HG02870 (cell line): ENCODE data around the gene PNPLA2.

Source experiments
- ATAC-seq: cut with Tn5 transposase; IDR thresholded peaks from one replicate; pipeline ENCODE4 v1.9.1; 2021; ENCODE audit warnings: mild to moderate bottlenecking, moderate library complexity; ENCODE audit not compliant: unreplicated experiment

The PNPLA2 gene

DNA sequence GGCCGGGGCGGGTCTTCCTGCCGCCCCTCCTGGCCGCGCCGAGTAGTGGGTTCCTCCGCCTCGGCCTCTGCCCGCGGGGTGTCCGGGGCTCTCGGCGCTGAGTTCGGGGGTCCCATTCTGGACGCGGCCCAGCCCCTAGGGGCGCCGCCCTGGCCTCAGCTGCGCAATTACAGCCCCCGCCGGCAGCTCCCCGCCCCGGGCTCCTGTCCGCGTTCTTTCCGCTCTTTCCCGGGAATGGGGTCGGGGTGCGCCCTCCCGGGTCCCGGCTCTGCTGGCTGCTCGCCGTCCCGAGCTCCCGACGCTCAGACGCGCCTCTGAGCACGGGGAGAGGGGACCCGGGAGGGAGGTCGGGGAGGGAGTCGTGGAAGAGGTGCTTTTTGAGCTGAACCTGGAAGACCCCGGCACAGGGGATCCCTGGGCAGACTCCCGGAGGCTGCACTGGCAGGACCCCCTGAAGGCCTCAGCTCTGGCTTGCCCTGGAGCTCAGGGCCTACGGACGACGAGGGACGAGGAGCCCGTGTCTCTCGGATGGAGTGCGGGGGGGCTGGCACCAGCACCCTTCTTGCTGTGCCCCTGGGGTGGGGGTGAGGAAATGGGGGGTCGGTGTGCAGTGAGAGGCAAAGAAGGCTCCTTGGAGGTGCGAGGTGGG lies 24.5 kb downstream of the PNPLA2 start:
- peak; percentile 4 for ATAC-seq

DNA sequence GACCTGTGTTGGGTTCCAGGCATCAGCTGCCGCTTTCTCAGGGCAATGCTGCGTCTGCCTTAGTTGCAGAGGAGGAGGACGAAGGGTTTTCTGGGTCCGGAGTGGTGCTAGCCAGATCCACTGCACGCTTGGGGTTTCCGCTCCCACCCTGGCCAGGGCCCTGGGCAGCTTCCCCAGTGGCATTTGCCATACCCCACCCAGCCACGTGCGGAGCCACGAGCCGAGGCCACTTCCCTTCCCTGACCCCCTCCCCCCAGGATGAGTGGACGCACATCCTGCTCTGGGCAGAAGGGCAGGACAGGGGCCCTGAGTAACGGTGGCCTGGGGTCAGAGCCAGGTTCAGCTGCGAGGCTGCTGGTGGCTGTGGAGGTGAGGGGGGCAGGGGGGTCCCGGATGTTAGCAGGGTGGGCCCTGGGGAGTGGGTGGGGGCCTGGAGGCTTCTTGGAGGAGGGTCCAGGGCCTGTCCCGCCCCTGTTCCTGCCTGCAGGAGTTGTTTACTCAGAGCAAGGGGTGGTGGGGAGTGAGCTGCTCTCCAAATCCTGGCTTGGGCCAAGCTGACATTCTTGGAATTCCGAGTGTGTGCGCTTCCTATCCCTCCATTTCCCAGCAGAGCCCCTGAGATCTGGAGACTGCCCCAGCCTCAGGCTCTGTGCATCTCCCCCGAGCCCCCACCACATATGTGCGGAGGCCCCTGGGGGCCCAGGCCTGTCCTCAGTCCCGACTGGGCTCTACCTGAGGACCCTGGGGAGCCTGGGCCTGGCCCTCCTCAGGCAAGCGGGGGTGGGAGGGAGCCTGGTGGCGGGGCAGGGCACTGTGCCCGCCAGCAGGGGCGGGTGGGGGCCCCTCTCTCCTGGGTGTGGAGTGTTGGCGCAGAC lies 25.3 kb downstream of the PNPLA2 start:
- ATAC-seq: no peak

DNA sequence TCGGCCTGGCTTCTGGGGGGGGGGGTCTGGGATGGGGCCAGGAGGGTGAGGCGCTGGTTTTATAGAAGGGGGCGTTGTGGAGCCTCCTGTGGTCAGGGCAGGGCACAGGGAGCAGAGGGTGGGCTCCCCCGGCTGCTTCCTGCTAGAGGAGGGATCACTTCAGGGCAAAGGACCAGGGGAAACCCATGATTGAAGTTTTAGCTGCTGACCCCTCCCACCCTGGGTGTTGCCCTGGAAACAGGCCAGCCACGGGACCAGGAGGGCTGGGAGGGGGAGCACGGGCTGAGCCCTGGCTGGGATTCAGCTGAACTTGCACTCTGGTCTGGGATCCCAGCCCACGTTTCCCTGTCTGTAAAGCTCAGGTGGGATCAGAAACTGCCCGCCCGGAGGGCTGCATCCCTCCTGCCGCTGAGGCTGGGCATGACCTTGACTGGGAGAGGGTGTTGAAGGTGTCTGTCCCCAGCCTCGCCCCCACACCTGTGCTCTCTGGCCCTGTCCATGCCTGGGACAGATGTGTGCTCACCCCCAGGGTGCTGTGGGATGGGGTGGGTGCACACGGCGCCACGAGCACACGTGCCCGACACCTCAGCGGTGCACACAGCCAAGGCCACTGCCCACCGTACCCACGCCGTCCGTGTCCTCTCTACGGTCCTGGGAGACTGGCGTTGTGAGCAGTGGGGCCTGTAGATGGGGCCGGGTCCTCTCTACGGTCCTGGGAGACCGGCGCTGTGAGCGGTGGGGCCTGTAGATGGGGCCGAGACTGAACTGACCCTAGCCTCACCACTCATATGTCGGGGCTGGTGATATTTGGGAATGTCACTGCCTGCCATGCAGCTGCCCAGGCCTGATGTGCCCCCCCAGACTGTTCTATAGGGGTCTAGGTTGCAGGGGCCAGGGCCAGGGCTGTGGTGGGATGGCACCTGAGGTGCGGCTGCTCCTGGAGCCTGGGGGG lies 26.3 kb downstream of the PNPLA2 start:
- ATAC-seq: no peak

DNA sequence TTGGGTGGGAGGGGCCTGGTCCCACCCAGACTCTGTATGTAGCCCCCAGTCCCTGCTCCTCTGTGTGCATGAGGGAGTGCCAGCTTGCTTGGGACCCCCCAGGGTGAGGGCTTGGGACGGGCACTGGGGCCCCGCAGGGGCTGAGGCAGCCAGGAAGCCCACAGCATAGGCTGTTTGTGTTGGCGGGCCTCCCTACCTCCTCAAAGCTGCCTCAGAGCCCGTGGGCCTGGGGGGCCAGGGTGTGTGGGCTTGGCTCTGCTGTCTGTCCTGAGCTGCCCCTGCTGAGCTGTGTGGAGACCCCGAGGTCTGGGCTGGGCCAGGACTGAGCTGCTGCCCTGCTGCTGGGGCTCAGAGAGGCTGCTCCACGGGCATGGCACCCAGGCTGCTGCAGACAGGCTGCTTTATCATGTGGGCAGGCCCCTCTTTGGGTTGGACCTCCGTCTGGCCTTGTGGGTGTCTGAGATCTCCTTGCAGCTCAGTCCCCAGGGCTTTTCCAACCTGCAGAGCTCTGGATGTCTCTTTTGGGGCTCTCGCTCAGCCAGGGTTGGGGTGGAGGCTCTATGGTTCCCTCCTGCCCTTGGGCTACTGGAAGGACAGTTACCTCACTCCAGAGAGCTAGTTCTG lies 27.3 kb downstream of the PNPLA2 start:
- ATAC-seq: no peak

DNA sequence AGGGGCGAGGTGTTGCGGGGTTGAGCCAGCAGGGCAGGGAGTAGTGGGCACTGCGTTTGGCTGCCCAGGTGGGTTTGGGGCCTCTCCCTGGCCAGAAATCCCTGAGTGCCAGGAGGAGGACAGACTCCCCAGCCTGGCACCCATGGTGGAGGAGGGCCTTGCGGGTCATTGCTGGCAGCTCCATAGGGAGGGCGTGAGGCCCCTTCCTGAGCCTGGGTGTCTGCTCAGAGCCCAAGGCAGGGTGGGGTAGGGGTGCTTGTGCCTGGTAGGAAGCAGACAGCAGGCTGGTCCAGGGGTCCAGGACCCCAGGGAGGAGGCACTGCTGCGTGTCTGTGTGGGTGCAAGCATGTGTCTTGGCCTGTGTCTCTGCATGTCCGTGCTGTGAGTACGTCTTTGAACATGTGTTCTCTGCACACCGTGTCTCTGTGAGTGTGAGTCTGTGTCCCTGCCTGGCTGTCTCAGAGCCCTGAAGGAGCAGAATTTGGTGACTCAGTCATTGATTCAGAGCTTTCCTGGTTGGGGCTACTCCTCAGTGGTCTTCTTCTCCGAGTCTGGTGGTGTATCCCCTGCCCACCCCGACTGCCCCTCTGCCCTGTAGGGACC lies 27.9 kb downstream of the PNPLA2 start:
- no peak for ATAC-seq

DNA sequence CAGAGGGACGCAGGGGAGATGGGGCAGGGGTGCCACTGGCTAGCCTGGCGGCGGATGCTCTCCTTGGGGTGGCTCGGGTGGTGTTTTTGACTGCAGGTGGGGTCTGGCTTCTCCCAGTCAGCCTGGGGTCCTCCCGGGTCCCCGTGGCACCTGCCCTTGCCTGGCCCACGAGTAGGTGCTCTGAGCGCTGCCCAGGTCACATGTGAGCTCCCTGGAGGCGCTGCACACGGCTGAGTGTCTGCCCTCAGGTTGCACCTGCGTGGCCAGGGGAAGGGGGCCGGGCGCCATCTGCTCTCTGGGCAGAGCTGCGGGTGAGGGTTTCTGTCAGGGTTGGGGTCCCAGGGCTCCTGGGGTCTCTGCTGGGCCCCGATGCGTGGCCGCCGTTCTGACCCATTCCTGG lies 29.2 kb downstream of the PNPLA2 start:
- no peak for ATAC-seq

DNA sequence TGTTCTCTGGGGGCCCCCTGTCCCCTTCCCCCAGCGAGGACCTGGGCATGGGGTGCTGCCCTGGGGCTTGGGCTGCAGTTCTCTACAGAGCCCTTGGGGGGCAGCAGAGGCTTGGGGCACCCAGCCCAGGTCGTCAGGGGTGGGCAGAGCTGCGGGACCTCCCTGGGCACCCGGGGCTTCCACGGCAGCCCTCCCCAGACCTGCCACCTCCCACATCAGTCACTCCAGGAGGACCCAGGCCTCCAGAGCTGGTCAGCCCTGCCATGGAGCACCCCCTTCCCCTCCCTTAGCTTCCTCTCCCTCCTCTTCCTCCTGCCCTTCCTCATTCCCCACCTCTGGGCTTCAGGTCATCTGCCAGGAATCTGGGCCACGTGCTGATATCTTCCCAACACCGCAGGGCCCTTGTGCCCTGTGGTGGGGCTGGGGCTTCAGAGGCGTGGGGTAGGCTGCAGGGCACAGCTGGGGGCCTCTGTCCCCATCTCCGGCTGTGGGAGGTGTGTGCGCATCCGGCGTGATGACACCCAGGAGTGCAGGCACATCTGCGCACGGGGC lies 29.7 kb downstream of the PNPLA2 start:
- ATAC-seq: no peak

DNA sequence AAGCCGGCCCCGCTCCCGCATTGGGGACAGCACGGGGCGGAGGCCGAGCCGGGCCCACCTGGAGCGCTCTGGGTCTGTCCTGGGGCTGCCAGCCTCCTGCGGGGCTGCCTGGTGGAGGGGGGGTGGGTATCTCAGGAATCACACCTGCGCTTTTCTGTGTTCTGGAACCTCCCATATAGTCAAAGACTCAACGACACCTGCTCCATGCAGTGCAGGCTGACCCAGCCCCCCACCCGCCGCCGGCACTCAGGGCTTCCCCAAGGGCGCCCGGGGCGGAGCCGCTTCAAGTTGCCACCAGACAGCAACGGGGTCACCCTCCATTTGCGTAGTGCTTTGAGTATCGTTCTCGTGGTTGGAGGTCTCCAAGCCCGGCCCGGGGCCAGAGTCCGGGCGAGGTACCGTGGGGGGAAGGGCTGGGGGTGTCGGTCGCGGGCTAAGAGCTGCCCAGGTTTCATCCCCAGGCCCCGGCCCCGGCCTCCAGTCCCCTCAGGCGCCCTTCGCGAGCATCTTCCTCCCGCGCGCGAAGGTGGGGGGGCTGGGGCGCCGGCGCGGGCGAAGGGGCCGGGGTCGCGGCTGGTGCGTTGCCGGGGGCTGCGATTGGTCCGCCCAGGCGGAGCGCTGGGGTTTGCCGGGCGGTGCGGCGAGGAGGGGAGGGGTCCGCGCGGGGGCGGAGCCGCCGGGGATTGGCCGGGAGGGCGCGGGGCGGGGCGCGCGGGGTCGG lies 30.6 kb downstream of the PNPLA2 start:
- no peak for ATAC-seq

DNA sequence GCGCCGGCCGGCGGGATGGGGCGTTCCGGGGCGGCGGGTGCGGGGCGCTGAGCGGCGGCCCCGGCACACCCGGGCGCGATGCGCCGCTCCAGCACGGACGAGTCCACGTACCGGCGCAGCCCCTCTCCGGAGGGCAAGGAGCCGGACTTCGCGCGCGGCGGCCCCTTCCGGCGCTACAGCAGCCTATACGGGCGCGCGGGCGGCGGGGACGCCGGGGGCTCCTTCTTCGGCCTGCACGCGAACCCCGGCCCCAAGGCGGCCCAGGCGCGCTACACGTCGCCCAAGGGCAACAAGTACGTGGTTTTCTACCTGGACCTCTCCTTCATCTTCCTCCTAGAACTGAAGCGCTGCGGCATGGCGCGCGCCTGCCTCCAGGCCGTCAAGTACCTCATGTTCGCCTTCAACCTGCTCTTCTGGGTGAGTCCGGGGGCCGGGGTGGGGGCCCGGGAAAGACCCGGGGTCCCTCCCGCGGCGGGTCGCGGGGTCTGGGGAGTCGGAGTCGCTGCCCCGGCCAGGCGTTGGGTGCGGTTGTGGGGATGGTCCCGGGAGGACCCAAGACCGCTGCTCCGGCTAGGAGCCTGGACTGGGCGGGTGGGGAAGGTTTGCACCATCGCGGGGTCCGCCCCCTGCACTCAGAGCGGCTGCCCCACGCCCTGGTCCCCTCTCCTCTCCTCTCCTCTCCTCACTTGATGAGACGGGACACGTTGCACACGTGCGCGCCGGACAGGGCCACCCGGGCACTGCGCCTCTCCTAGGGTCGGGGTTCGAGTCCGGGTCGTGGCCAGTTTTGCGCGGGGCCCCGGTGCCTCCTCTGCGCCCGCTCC lies 31.4 kb downstream of the PNPLA2 start:
- no peak for ATAC-seq

DNA sequence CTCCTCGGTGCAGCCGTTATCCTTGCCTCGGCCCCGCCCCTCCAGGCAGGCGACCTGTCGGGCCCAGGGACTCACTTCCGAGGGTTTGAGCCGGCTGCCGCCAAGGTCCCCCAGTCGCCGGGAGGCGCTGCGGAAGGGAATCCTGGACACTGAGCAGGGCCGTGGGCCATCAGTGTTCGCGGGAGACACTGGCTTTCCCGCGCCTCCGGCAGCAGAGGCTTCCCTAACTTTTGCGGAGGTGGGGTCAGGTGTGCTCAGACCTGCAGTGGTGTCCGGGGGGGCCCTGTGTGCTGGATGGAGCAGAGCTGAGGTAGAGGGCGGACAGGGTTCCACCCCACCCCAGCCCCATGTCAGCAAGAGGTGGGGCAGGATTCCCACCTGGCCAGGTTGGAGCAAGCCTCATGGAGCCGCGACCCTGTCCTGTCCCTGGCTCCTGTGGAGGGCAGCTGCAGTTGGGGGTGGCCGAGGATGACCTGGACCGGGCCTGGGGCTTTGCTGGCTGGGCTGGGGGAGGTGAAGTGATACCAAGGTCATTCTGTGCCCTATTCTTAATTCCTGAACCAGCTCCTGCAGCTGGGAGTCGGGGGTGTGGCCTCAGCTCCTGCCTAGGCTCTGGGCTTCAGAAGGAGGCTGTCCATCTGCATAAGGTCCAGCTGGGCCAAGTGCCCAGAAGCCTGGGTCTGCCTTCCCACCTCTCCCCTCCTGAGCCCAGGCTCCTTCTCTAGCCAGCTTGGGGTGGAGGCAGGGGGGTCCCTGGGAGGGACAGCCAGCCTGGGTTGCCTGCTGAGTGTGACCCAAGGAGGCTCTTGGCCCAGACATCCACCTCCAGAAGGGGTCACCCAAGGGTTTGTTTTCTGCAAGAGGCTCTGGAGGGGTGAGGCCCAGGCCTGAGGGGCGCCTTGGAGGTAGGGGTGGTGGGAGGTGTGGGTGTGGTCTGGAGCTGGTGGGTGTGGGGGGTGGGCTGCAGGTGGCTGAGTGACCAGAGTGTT lies 32.4 kb downstream of the PNPLA2 start:
- ATAC-seq: no peak

DNA sequence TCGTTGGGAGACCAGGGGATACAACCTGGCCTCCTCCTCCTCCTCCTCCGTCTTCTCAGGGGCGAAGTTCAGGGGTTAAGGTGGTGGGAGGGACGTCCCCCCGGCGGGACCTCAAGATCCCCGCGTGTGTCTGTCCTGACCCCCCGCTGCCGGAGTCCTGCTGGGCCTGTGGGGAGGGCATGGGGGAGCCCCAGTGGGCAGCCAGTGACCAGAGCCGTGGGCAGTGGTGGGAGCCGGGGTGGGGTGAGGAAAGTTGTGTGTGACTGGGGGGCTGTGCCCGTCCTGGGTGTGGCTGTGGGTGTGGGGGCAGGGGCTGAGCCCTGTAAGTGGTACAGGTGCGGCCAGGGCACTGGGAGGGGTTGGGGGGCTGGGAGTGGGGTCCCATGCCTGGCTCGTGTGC lies 34.0 kb downstream of the PNPLA2 start:
- ATAC-seq: no peak

DNA sequence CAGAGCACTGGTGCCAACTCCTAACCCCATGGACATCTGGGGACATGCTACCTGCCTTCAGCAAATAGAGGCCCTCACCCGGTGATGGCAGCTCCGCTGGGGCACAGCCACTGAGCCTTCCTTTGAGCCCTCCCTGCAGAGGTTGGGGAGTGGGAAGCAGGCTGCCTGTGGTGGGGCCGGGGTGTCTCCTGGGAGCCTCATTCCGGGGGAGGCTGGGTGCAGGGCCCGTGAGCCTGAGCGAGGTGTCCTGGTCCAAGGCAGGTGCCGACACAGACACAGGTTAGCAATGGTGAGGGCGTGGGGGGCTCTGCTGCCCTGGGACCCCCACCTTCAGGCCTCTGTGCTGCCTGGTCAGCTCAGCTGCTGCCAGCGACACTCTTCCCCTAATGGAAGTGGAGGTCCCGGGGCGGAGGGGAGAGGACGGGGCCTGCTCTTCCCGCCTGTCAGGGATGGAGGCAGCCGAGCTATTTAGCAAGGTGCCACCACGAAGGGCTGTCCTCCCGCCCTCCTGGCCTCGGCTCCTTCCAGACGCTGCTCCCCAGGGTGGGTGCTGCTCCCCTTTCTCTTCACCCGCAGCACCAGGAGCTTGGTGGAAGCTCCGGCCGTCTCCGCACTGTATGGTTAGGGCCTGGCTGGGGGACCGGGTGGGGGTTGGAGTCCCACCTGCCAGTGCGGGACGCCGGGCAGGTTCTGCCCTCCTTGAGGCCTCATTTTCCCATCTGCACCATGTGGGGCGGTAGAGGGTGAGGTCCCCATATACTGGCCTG lies 35.2 kb downstream of the PNPLA2 start:
- ATAC-seq: no peak

DNA sequence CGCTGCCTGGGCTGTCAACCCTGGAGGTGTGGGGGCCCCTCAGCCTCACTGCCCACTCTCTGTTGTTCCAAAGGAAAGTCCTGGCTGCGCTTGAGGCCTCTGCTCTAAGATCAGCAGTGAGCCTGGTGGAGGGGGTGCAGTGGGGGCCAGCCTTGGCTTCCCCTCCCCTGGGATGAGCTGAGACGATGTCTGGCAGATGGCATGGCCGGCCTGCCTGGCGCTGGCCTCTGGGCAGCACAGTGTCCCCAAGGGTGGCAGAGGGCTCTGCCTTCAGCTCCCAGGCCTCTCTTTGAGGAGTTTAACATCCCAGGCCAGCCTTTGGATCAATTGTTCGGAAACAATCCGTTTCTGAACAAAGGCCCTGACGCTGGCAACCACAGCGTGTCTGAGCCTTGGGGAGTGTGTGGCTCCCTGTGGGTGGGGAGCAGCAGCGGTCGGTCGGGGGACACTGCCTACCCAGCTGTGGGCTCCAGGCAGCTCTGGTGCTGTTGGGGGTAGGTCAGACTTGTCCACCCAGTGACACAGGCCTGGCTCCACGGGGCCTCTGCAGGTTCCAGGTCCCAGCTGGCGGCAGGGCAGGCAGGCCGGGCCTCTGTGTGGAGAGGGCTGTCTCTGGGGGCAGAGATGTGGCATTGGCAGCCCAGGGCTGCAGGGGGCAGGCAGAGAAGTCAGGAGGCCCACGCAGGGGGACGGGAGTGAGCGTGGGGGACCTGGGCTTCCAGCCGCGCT lies 36.1 kb downstream of the PNPLA2 start:
- no peak for ATAC-seq

DNA sequence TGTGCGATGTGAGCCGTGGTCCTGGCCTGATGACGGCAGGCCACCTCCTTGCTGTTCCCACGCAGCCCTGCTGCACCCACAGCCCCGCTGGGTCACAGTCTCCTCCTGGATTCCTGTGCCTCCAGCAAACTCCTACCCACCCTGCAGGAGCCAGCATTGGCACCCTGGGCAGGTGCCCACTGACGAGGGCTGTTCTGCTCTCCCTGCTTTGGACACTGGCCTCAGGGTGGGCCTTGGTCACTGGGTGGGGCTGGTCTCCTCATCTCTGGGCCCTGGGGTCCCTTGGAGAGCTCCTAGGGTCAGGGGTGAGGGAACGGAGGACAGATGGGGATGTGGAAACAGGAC lies 36.6 kb downstream of the PNPLA2 start:
- ATAC-seq: no peak

DNA sequence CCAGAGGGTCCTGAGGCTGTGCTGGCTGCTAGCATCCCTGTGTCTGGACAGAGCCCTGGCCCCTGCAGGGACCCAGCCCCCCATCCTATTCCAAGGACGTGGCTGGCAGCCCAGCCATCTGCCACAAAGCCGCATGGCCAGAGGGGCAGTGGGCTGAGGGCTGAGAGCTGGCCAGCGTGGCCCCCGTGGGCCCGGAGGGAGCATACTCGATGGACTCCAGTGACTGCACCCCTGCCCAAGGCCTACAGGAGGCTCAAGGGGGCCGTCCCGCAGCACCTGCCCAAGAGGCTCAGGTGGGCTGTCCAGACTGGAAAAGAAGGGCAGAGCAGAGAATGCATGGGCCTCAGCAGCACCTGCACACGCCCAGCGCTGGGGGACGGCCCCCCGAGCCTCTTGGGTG lies 37.1 kb downstream of the PNPLA2 start:
- no peak for ATAC-seq

DNA sequence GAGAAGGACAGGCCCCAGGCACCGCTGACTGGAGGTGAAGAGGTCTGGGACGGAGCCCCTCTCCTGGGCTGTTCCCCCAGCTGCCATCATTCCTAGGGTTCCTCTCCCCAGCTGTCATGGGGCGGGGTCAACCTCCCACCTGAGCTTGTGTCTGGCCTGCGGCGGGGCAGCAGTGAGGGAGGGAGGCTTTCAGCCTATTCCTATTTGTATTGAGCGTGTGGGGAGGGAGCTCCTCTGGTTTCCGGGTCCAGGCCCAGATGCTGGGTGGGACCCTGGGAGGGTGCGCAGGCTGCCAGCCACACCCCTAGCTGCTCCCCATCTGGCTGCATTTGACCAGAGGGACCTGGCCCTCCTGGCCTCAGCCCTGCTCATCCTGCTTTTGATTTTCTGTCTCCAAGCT lies 37.7 kb downstream of the PNPLA2 start:
- ATAC-seq: no peak
